H9 (cell line): ENCODE results near the gene GRIP2. TPM values are rescaled to one million over a fixed set of nuclear protein-coding genes. Genes with fewer than 3 reads are reported as not detected.

Experiments
- DNase-seq: peaks from one replicate; pipeline ENCODE4 v3.0.0-alpha.2; 2017
- H2AFZ ChIP-seq: one replicate; pipeline ENCODE4 v1.6.1; 2013; ENCODE audit warnings: mild to moderate bottlenecking, low read length, control low read depth, moderate library complexity
- H2AK5ac ChIP-seq: 2 replicates; pipeline ENCODE4 v1.6.1; 2013; ENCODE audit warnings: low read length, control low read depth, mixed read lengths; ENCODE audit not compliant: insufficient read length
- H2BK120ac ChIP-seq: one replicate; pipeline ENCODE4 v1.6.1; 2013; ENCODE audit warnings: low read depth, mild to moderate bottlenecking, low read length, control low read depth, inconsistent platforms; ENCODE audit not compliant: poor library complexity, severe bottlenecking
- H2BK12ac ChIP-seq: 2 replicates; pipeline ENCODE4 v1.6.1; 2013; ENCODE audit warnings: low read length, control low read depth, mixed read lengths, low read depth; ENCODE audit not compliant: insufficient read length
- H2BK15ac ChIP-seq: 2 replicates; pipeline ENCODE4 v1.6.1; 2013; ENCODE audit warnings: low read depth, low read length, control low read depth
- H2BK20ac ChIP-seq: one replicate; pipeline ENCODE4 v1.6.1; 2013; ENCODE audit warnings: low read depth, mild to moderate bottlenecking, low read length, control low read depth, inconsistent platforms; ENCODE audit not compliant: poor library complexity, severe bottlenecking
- H2BK5ac ChIP-seq: 2 replicates; pipeline ENCODE4 v1.6.1; 2013; ENCODE audit warnings: low read length, control low read depth, mixed read lengths; ENCODE audit not compliant: insufficient read length
- H3K14ac ChIP-seq: 2 replicates; pipeline ENCODE4 v1.6.1; 2013; ENCODE audit warnings: low read length, control low read depth; ENCODE audit not compliant: insufficient read depth
- H3K18ac ChIP-seq: 2 replicates; pipeline ENCODE4 v1.6.1; 2013; ENCODE audit warnings: low read depth, mild to moderate bottlenecking, mixed read lengths, low read length, control low read depth; ENCODE audit not compliant: insufficient read length
- H3K23ac ChIP-seq: 2 replicates; pipeline ENCODE4 v1.6.1; 2013; ENCODE audit warnings: low read length, control low read depth, mixed read lengths, low read depth; ENCODE audit not compliant: insufficient read length
- H3K23me2 ChIP-seq: 2 replicates; pipeline ENCODE4 v1.6.1; 2013; ENCODE audit warnings: low read depth, mild to moderate bottlenecking, mixed read lengths, low read length, control low read depth; ENCODE audit not compliant: insufficient read length, poor library complexity, severe bottlenecking
- H3K27ac ChIP-seq: 2 replicates; pipeline ENCODE4 v1.5.1; 2013; ENCODE audit warnings: low read length, control low read depth, mixed read lengths, low read depth; ENCODE audit not compliant: insufficient read length
- H3K27me3 ChIP-seq: 2 replicates; pipeline ENCODE4 v1.6.1; 2013; ENCODE audit warnings: low read length, control low read depth, inconsistent platforms; ENCODE audit not compliant: insufficient read depth
- H3K4ac ChIP-seq: 2 replicates; pipeline ENCODE4 v1.6.1; 2013; ENCODE audit warnings: low read depth, mild to moderate bottlenecking, control low read depth, inconsistent platforms, low read length, moderate library complexity
- H3K4me1 ChIP-seq: 2 replicates; pipeline ENCODE4 v1.6.1; 2013; ENCODE audit warnings: low read length, control low read depth, inconsistent platforms; ENCODE audit not compliant: insufficient read depth
- H3K4me2 ChIP-seq: 2 replicates; pipeline ENCODE4 v1.6.1; 2013; ENCODE audit warnings: low read length, control low read depth, mixed read lengths; ENCODE audit not compliant: insufficient read length, insufficient read depth
- H3K56ac ChIP-seq: 2 replicates; pipeline ENCODE4 v1.6.1; 2013; ENCODE audit warnings: low read depth, mild to moderate bottlenecking, mixed read lengths, low read length, control low read depth; ENCODE audit not compliant: insufficient read length
- H3K79me1 ChIP-seq: 2 replicates; pipeline ENCODE4 v1.6.1; 2013; ENCODE audit warnings: low read depth, mild to moderate bottlenecking, moderate library complexity, low read length, control low read depth, inconsistent platforms; ENCODE audit not compliant: insufficient read depth, poor library complexity, severe bottlenecking
- H3K79me2 ChIP-seq: 2 replicates; pipeline ENCODE4 v1.6.1; 2013; ENCODE audit warnings: low read length, control low read depth, inconsistent platforms; ENCODE audit not compliant: insufficient read depth
- H3K9ac ChIP-seq: 2 replicates; pipeline ENCODE4 v1.6.1; 2013; ENCODE audit warnings: low read length, control low read depth, mixed read lengths; ENCODE audit not compliant: insufficient read length; ENCODE audit errors: extremely low read depth
- H3K9me3 ChIP-seq: one replicate; pipeline ENCODE4 v1.6.1; 2013; ENCODE audit warnings: low read depth, low read length, inconsistent platforms; ENCODE audit not compliant: control insufficient read depth
- H3T11ph ChIP-seq: one replicate; pipeline ENCODE4 v1.6.1; 2013; ENCODE audit warnings: mild to moderate bottlenecking, low read length, control low read depth, inconsistent platforms
- H4K20me1 ChIP-seq: one replicate; pipeline ENCODE4 v1.6.1; 2013; ENCODE audit not compliant: control insufficient read depth, insufficient read length, insufficient read depth
- H4K5ac ChIP-seq: 2 replicates; pipeline ENCODE4 v1.6.1; 2013; ENCODE audit warnings: low read depth, mild to moderate bottlenecking, mixed read lengths, low read length, control low read depth; ENCODE audit not compliant: insufficient read length
- H4K8ac ChIP-seq: replicated peaks from 2 replicates; pipeline ENCODE4 v1.6.1; 2013; ENCODE audit warnings: low read length, control low read depth, mixed read lengths, low read depth; ENCODE audit not compliant: insufficient read length
- H4K91ac ChIP-seq: 2 replicates; pipeline ENCODE4 v1.6.1; 2013; ENCODE audit warnings: low read depth, mild to moderate bottlenecking, moderate library complexity, mixed read lengths, low read length, control low read depth; ENCODE audit not compliant: insufficient read length
- H3K27ac Mint-ChIP-seq, 3 experiments: 2 replicates in 2 of 3; 3 replicates in 1 of 3; pipeline ENCODE4 v1.8.0; 2020 to 2021; ENCODE audit warnings: mixed read lengths in 3 of 3, mild to moderate bottlenecking in 1 of 3, moderate library complexity in 1 of 3
- H3K27me3 Mint-ChIP-seq: 2 replicates; pipeline ENCODE4 v1.8.0; 2021; ENCODE audit warnings: low read depth, mild to moderate bottlenecking, moderate library complexity, mixed read lengths
- H3K36me3 Mint-ChIP-seq, 3 experiments: 2 replicates in 2 of 3; 3 replicates in 1 of 3; pipeline ENCODE4 v1.8.0; 2020 to 2021; ENCODE audit warnings: low read depth in 3 of 3, mixed read lengths in 3 of 3; ENCODE audit not compliant: insufficient read depth in 1 of 3
- H3K4me1 Mint-ChIP-seq, 2 experiments: 2 replicates each; pipeline ENCODE4 v1.8.0; 2020; ENCODE audit warnings: mixed read lengths in 2 of 2
- H3K4me3 Mint-ChIP-seq, 2 experiments: 2 replicates in 1 of 2; 3 replicates in 1 of 2; pipeline ENCODE4 v1.8.0; 2020 to 2021; ENCODE audit warnings: mild to moderate bottlenecking in 2 of 2, mixed read lengths in 2 of 2, moderate library complexity in 1 of 2
- H3K9me3 Mint-ChIP-seq, 2 experiments: 2 replicates in 1 of 2; 3 replicates in 1 of 2; pipeline ENCODE4 v1.8.0; 2020; ENCODE audit warnings: mild to moderate bottlenecking in 2 of 2, mixed read lengths in 2 of 2, moderate library complexity in 1 of 2
- WGBS: extraction: QIAGEN DNeasy Blood & Tissue Kit; methylation state at CpG from one replicate; pipeline ENCODE4 v1.1.7; 2013; ENCODE audit warnings: missing lambda C conversion rate, low lambda C conversion rate, mixed read lengths; ENCODE audit not compliant: insufficient read length; ENCODE audit errors: extremely low coverage; 5-methylcytosine and 5-hydroxymethylcytosine counted together
- total RNA-seq: library from RNA; stranded (reverse); gene quantifications from 2 replicates; pipeline ENCODE4 v1.2.1, GENCODE V29; 2021
- TF ChIP-seq, protein P1 (sequence below): fragments of 200-600 bp; sonication (generic); conservative IDR thresholded peaks from 3 replicates; pipeline ENCODE4 v1.8.0; 2021; ENCODE audit warnings: antibody characterized with exemption, mild to moderate bottlenecking

GRIP2 gene
- total RNA-seq, 1 experiment from 2014 or later, result 3.1 TPM

DNA sequence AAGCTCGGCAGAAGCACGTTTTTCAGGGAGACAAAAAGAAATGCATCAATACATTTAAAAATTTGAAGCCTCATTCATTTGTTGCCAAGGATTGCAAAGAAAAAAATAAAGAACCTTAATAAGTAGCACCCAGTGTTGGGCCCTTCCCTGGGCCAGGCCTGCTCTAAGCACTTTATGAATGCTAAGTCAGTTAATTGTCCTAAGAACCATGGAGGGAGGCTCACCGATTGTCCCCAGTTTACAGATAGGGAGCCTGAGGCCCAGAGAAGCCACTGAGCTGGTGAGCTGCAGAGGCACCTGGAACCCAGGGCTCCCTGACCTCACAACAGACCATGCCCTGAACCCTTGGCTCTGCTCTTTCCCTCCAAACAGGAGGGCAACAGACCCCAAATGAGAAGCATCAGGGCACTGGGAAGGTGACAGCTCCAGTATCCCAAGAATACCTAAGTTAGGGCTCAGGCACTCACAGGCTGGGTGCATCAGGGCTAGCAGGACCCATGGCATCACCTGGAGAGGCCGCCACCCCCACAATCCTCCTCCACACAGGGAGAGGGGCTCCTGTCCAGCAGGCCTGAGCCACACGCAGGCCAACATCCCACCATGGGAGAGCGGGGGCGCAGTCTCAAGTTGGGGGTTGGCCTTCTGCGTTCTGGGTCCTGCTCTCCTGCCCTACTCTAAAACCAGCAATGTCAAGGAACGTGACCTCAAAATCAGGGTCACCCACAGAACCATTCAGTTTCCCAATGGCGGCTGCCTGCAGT, 3.9 kb downstream of the GRIP2 start:
- no peaks in the 10 kb centered on the region for H3K79me1 ChIP-seq
- DNase-seq, result no peak
- H3K9ac ChIP-seq, result no peak overlapping the region
- no peak overlapping the region for H4K91ac ChIP-seq
- no peaks in the 10 kb centered on the region for H3K27me3 ChIP-seq
- H3T11ph ChIP-seq, result no peak overlapping the region
- H3K23ac ChIP-seq, result no peak overlapping the region
- H3K79me2 ChIP-seq, result no peaks in the 10 kb centered on the region
- H3K23me2 ChIP-seq, result no peaks in the 10 kb centered on the region
- H3K4me1 Mint-ChIP-seq, result peaks cover 66 to 68% of the 10 kb centered on the region in 2 experiments
- peak overlapping the region in 1 of 3 experiments; percentile 49; a peak in 1 of 7 replicates for H3K27ac Mint-ChIP-seq
- H3K9me3 ChIP-seq, result no peaks in the 10 kb centered on the region
- no peaks in the 10 kb centered on the region for H3K36me3 Mint-ChIP-seq
- no peak overlapping the region for H3K4ac ChIP-seq
- H3K4me1 ChIP-seq, result peaks cover 14% of the 10 kb centered on the region
- H2BK20ac ChIP-seq, result no peak overlapping the region
- no peaks in the 10 kb centered on the region for H4K20me1 ChIP-seq
- no peak overlapping the region for H2BK12ac ChIP-seq
- H2BK120ac ChIP-seq, result no peak overlapping the region
- no peak overlapping the region for H2AK5ac ChIP-seq
- H4K5ac ChIP-seq, result no peak overlapping the region
- H2BK15ac ChIP-seq, result no peak overlapping the region
- no peak overlapping the region for H2AFZ ChIP-seq
- no peak overlapping the region for H3K4me2 ChIP-seq
- TF ChIP-seq, protein P1, sequence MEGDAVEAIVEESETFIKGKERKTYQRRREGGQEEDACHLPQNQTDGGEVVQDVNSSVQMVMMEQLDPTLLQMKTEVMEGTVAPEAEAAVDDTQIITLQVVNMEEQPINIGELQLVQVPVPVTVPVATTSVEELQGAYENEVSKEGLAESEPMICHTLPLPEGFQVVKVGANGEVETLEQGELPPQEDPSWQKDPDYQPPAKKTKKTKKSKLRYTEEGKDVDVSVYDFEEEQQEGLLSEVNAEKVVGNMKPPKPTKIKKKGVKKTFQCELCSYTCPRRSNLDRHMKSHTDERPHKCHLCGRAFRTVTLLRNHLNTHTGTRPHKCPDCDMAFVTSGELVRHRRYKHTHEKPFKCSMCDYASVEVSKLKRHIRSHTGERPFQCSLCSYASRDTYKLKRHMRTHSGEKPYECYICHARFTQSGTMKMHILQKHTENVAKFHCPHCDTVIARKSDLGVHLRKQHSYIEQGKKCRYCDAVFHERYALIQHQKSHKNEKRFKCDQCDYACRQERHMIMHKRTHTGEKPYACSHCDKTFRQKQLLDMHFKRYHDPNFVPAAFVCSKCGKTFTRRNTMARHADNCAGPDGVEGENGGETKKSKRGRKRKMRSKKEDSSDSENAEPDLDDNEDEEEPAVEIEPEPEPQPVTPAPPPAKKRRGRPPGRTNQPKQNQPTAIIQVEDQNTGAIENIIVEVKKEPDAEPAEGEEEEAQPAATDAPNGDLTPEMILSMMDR, result no peak
- H4K8ac ChIP-seq, result no peak overlapping the region
- H3K18ac ChIP-seq, result no peak overlapping the region
- no peak overlapping the region for H3K27ac ChIP-seq
- no peak overlapping the region for H2BK5ac ChIP-seq
- WGBS, result no CpG with 5 or more reads among the region's 10 CpGs
- H3K4me3 Mint-ChIP-seq, result no peak overlapping the region
- H3K9me3 Mint-ChIP-seq, result no peaks in the 10 kb centered on the region
- peaks cover 6% of the 10 kb centered on the region; the same call in 1 of the 2 replicates for H3K27me3 Mint-ChIP-seq
- no peak overlapping the region for H3K56ac ChIP-seq
- no peak overlapping the region; the same call in 1 of the 2 replicates for H3K14ac ChIP-seq
